Tibial artery (tissue), 4 donors: Measurements from ENCODE around the gene STAP1.

ENCODE experiments used
- DNase-seq, 2 donors: peaks; one replicate each; pipeline ENCODE4 v3.0.0-alpha.2; 2019
- H3K27ac ChIP-seq, 2 donors: fragments of 200-600 bp; sonication (generic) in 1 of 2; 1 replicate in 1 of 2; 2 replicates in 1 of 2; pipeline ENCODE4 v1.5.1; 2018 to 2019; ENCODE audit warnings: mild to moderate bottlenecking in 1 of 2
- H3K27me3 ChIP-seq, 2 donors: fragments of 200-600 bp; sonication (generic) in 1 of 2; one replicate each; pipeline versions ENCODE4 v1.5.1 to v1.6.0; 2016 to 2019
- H3K36me3 ChIP-seq, 3 donors: fragments of 200-600 bp; sonication (generic) in 2 of 3; one replicate each; pipeline ENCODE4 v1.5.1; 2016 to 2019; ENCODE audit warnings: mild to moderate bottlenecking in 2 of 3
- H3K4me1 ChIP-seq, 4 donors: fragments of 200-600 bp; sonication (generic) in 2 of 4; 1 replicate in 3 of 4; 2 replicates in 1 of 4; pipeline ENCODE4 v1.5.1; 2016 to 2019
- H3K4me3 ChIP-seq, 2 donors: fragments of 200-600 bp; sonication (generic) in 1 of 2; 1 replicate in 1 of 2; 2 replicates in 1 of 2; pipeline ENCODE4 v1.5.1; 2018 to 2019; ENCODE audit warnings: mild to moderate bottlenecking in 2 of 2
- H3K9me3 ChIP-seq, 3 donors: fragments of 200-600 bp; sonication (generic) in 1 of 3; one replicate each; pipeline ENCODE4 v1.5.1; 2016 to 2019
- CTCF ChIP-seq, 2 experiments: fragments of 200-600 bp in 1 of 2; fragments of 450-650 bp in 1 of 2; IDR thresholded peaks; one replicate each; pipeline ENCODE4 v1.5.1; 2017 to 2019; ENCODE audit warnings: antibody characterized with exemption in 2 of 2, mild to moderate bottlenecking in 1 of 2, moderate library complexity in 1 of 2
- intact Hi-C: fragments of 100-400 bp; cut with DNase I; formaldehyde crosslinking; loops from one replicate; pipeline ENCODE4 v1.15.0; 2023; ENCODE audit warnings: low total_unique reads

Gene STAP1

GRCh38 chr4:67581208-67581857, 22.8 kb downstream of the STAP1 start:
- no peak for DNase-seq
- intact Hi-C loops: no loop called here
- Histone ChIP-seq H3K36me3 (no peaks in the 10 kb centered on the region), H3K27me3 (no peaks in the 10 kb centered on the region), H3K4me1 (no peaks in the 10 kb centered on the region), H3K27ac (no peak overlapping the region), H3K4me3 (no peak overlapping the region), H3K9me3 (no peaks in the 10 kb centered on the region)
- TF ChIP-seq CTCF (IDR thresholded peaks at IDR 0.05): no peak

- H3K36me3 ChIP-seq: no peaks in the 10 kb centered on the region
- H3K27ac ChIP-seq: no peak overlapping the region
- intact Hi-C loops: no loop called here
Measured at GRCh38 chr4:67581913-67582312, 23.4 kb downstream of the STAP1 start.

GRCh38 chr4:67584496-67584895, 26.0 kb downstream of the STAP1 start:
- no peak for DNase-seq
- Histone ChIP-seq H3K9me3 (no peaks in the 10 kb centered on the region), H3K4me3 (no peak overlapping the region), H3K36me3 (no peaks in the 10 kb centered on the region), H3K4me1 (no peaks in the 10 kb centered on the region), H3K27me3 (no peaks in the 10 kb centered on the region), H3K27ac (no peak overlapping the region)
- intact Hi-C loops: no loop called here
- no peak for TF ChIP-seq CTCF (IDR thresholded peaks at IDR 0.05)

More at GRCh38 chr4:67581913-67582312, 23.4 kb downstream of the STAP1 start:
- no peaks in the 10 kb centered on the region for H3K9me3 ChIP-seq
- DNase-seq: no peak
- H3K27me3 ChIP-seq: no peaks in the 10 kb centered on the region
- no peaks in the 10 kb centered on the region for H3K4me1 ChIP-seq
- no peak for TF ChIP-seq CTCF (IDR thresholded peaks at IDR 0.05)
- no peak overlapping the region for H3K4me3 ChIP-seq

GRCh38 chr4:67587156-67587555, 28.6 kb downstream of the STAP1 start:
- TF ChIP-seq CTCF (IDR thresholded peaks at IDR 0.05): no peak
- no peaks in the 10 kb centered on the region for H3K4me1 ChIP-seq
- H3K27ac ChIP-seq: no peak overlapping the region
- H3K4me3 ChIP-seq: no peak overlapping the region
- intact Hi-C loops: no loop called here
- H3K9me3 ChIP-seq: no peaks in the 10 kb centered on the region
- no peak for DNase-seq
- no peaks in the 10 kb centered on the region for H3K36me3 ChIP-seq
- H3K27me3 ChIP-seq: no peaks in the 10 kb centered on the region

GRCh38 chr4:67593741-67594175, 35.2 kb downstream of the STAP1 start:
- Histone ChIP-seq H3K36me3 (no peaks in the 10 kb centered on the region), H3K27ac (no peak overlapping the region), H3K9me3 (no peaks in the 10 kb centered on the region), H3K27me3 (no peaks in the 10 kb centered on the region), H3K4me3 (no peak overlapping the region), H3K4me1 (no peaks in the 10 kb centered on the region)
- intact Hi-C loops: no loop called here
- no peak for DNase-seq
- TF ChIP-seq CTCF (IDR thresholded peaks at IDR 0.05): no peak
